Ovary (tissue), 3 donors: ENCODE measurements around the gene ITPR1.

Source experiments
- CTCF ChIP-seq, 3 donors: fragments of 450-650 bp in 2 of 3; fragments of 200-600 bp in 1 of 3; IDR thresholded peaks; one replicate each; pipeline versions ENCODE4 v1.5.1 to v1.8.0; 2016 to 2022; ENCODE audit warnings: antibody characterized with exemption in 3 of 3, mild to moderate bottlenecking in 1 of 3
- POLR2A ChIP-seq: fragments of 450-650 bp; IDR thresholded peaks from one replicate; pipeline ENCODE4 v1.6.1; 2017; ENCODE audit warnings: antibody characterized with exemption, mild to moderate bottlenecking, moderate library complexity
- donor health status: DM: no; HTN: no; CAD: no.

GRCh38 chr3:4501437-4501836, 8.3 kb downstream of the ITPR1 start:
- TF ChIP-seq POLR2A: no peak
- no peak for TF ChIP-seq CTCF (IDR thresholded peaks at IDR 0.05)
